HCT116 (cell line): ENCODE measurements around the gene XKRX. TPM values are rescaled to one million over a fixed set of nuclear protein-coding genes. Genes with fewer than 3 reads are reported as not detected.

ENCODE experiments used
- ATAC-seq: fragments of 200-7000 bp; cut with Tn5 transposase; 2 replicates; pipeline ENCODE4 v1.9.1; 2020; ENCODE audit warnings: mild to moderate bottlenecking, moderate library complexity
- BruUV-seq: library from RNA; stranded (reverse); fragments of 400-500 nt; replicated peaks from 2 replicates; lab custom pipeline; 2021; lab: Mats Ljungman, UMichigan
- CTCF ChIA-PET: fragments of 300-600 bp; sonication (Branson Sonifier 250); formaldehyde crosslinking; loops from one replicate; lab custom pipeline; 2021; ENCODE audit warnings: antibody characterized with exemption; lab: Charles Lee
- POLR2A ChIA-PET: fragments of 300-600, 350-600 bp; sonication (Branson Sonifier 250); formaldehyde crosslinking; loops from one replicate; lab custom pipeline; 2021; ENCODE audit warnings: antibody characterized with exemption; lab: Charles Lee
- RAD21 ChIA-PET, 2 experiments: fragments of 300-600 bp; sonication (Branson Sonifier 250); formaldehyde crosslinking; loops; one replicate each; lab custom pipeline; 2023; ENCODE audit warnings: low total read pairs in 2 of 2; ENCODE audit not compliant: uncharacterized antibody in 2 of 2, unreplicated experiment in 2 of 2, low non-redundant PET in 1 of 2; lab: Charles Lee
- DNase-seq: peaks from one replicate; pipeline ENCODE4 v3.0.0-alpha.2; 2010; ENCODE audit warnings: low read depth, low spot score
- H2AFZ ChIP-seq: fragments of 200-600 bp; shearing (Covaris generic), sonication (generic); 2 replicates; pipeline ENCODE4 v1.6.1; 2017; ENCODE audit warnings: low read depth, mixed run types, mixed read lengths, antibody characterized with exemption, low read length; ENCODE audit not compliant: poor library complexity, severe bottlenecking
- H3K27ac ChIP-seq: 2 replicates; pipeline ENCODE4 v1.5.1; 2012; ENCODE audit warnings: low read depth, low read length
- H3K27me3 ChIP-seq: fragments of 200-600 bp; sonication (generic); 2 replicates; pipeline ENCODE4 v1.6.1; 2016; ENCODE audit warnings: mixed run types, low read length, mixed read lengths; ENCODE audit not compliant: insufficient read depth
- H3K36me3 ChIP-seq, 2 experiments: fragments of 200-500 bp in 1 of 2; fragments of 200-600 bp in 1 of 2; sonication (Bioruptor generic) in 1 of 2; sonication (generic) in 1 of 2; 2 replicates each; pipeline versions ENCODE4 v1.5.1 to v1.6.1; 2014 to 2016; ENCODE audit warnings: low read length in 2 of 2, inconsistent platforms in 1 of 2, mixed read lengths in 1 of 2, mixed run types in 1 of 2; ENCODE audit not compliant: insufficient read depth in 2 of 2, control insufficient read depth in 1 of 2
- H3K4me1 ChIP-seq, 2 experiments: fragments of 200-600 bp in 1 of 2; sonication (generic) in 1 of 2; 2 replicates each; pipeline versions ENCODE4 v1.5.1 to v1.6.1; 2012 to 2017; ENCODE audit warnings: low read length in 2 of 2, inconsistent platforms in 1 of 2, mild to moderate bottlenecking in 1 of 2, mixed read lengths in 1 of 2, mixed run types in 1 of 2, moderate library complexity in 1 of 2; ENCODE audit not compliant: insufficient read depth in 2 of 2, control insufficient read depth in 1 of 2
- H3K4me2 ChIP-seq: fragments of 200-600 bp; sonication (generic); 2 replicates; pipeline ENCODE4 v1.6.1; 2017; ENCODE audit warnings: mixed run types, low read length, mixed read lengths
- H3K4me3 ChIP-seq, 2 experiments: fragments of 200-600 bp in 1 of 2; sonication (generic) in 1 of 2; replicated peaks in 1 of 2; 2 replicates each; pipeline ENCODE4 v1.5.1; 2011 to 2016; ENCODE audit warnings: low read length in 2 of 2, control low read depth in 1 of 2, low read depth in 1 of 2, mild to moderate bottlenecking in 1 of 2, mixed read lengths in 1 of 2, mixed run types in 1 of 2
- H3K79me2 ChIP-seq: fragments of 200-600 bp; sonication (generic); 2 replicates; pipeline ENCODE4 v1.6.1; 2017; ENCODE audit warnings: mild to moderate bottlenecking, mixed run types, low read length, moderate library complexity, mixed read lengths; ENCODE audit not compliant: insufficient read depth
- H3K9ac ChIP-seq: fragments of 200-600 bp; sonication (generic); 2 replicates; pipeline ENCODE4 v1.6.1; 2016; ENCODE audit warnings: low read length, mixed read lengths
- H3K9me2 ChIP-seq: fragments of 200-600 bp; sonication (generic), shearing (Covaris generic); 2 replicates; pipeline ENCODE4 v1.6.1; 2017; ENCODE audit warnings: mixed run types, mild to moderate bottlenecking, moderate library complexity; ENCODE audit not compliant: insufficient read depth
- H3K9me3 ChIP-seq, 2 experiments: fragments of 200-500 bp in 1 of 2; fragments of 200-600 bp in 1 of 2; sonication (Bioruptor generic) in 1 of 2; sonication (generic) in 1 of 2; 2 replicates each; pipeline ENCODE4 v1.6.1; 2014 to 2017; ENCODE audit warnings: low read length in 2 of 2, mixed read lengths in 2 of 2, inconsistent platforms in 1 of 2, low read depth in 1 of 2, mild to moderate bottlenecking in 1 of 2, mixed run types in 1 of 2, moderate library complexity in 1 of 2; ENCODE audit not compliant: control insufficient read depth in 1 of 2, insufficient read depth in 1 of 2
- H4K20me1 ChIP-seq: fragments of 200-600 bp; sonication (generic), shearing (Covaris generic); 2 replicates; pipeline ENCODE4 v1.6.1; 2017; ENCODE audit warnings: mixed run types, mild to moderate bottlenecking, moderate library complexity; ENCODE audit not compliant: insufficient read depth
- CEBPB ChIP-seq: IDR thresholded peaks from 2 replicates; pipeline ENCODE4 v1.6.1; 2012; ENCODE audit warnings: low read depth
- EGR1 ChIP-seq: IDR thresholded peaks from 2 replicates; pipeline ENCODE4 v1.6.1; 2012; ENCODE audit warnings: low read depth
- ELF1 ChIP-seq: IDR thresholded peaks from 2 replicates; pipeline ENCODE4 v1.6.1; 2012; ENCODE audit warnings: low read depth, borderline replicate concordance
- EZH2 ChIP-seq: fragments of 200-600 bp; sonication (generic); IDR thresholded peaks from 2 replicates; pipeline ENCODE4 v1.6.1; 2017; ENCODE audit warnings: antibody characterized with exemption, mixed run types
- EZH2phosphoT487 ChIP-seq: fragments of 200-600 bp; IDR thresholded peaks from 2 replicates; pipeline ENCODE4 v1.6.1; 2018; ENCODE audit warnings: antibody characterized with exemption, borderline replicate concordance
- FOSL1 ChIP-seq: IDR thresholded peaks from 2 replicates; pipeline ENCODE4 v1.6.1; 2012; ENCODE audit warnings: low read depth
- JUND ChIP-seq: IDR thresholded peaks from 2 replicates; pipeline ENCODE4 v1.6.1; 2012
- REST ChIP-seq: IDR thresholded peaks from 2 replicates; pipeline ENCODE4 v1.6.1; 2012; ENCODE audit warnings: low read depth
- SIN3A ChIP-seq: IDR thresholded peaks from 2 replicates; pipeline ENCODE4 v1.6.1; 2012; ENCODE audit warnings: low read depth
- SP1 ChIP-seq: IDR thresholded peaks from 2 replicates; pipeline ENCODE4 v1.6.1; 2012; ENCODE audit warnings: low read depth
- SRF ChIP-seq: IDR thresholded peaks from 2 replicates; pipeline ENCODE4 v1.6.1; 2012; ENCODE audit warnings: low read depth
- YY1 ChIP-seq: IDR thresholded peaks from 2 replicates; pipeline ENCODE4 v1.6.1; 2011; ENCODE audit warnings: low read length, low read depth, moderate library complexity, mild to moderate bottlenecking; ENCODE audit not compliant: insufficient replicate concordance; ENCODE audit errors: extremely low read depth
- ZFX ChIP-seq: fragments of 450-650 bp; IDR thresholded peaks from 2 replicates; pipeline ENCODE4 v1.6.1; 2017
- ZNF274 ChIP-seq: fragments of 200-500 bp; sonication (Bioruptor generic); IDR thresholded peaks from 2 replicates; pipeline ENCODE4 v1.6.1; 2014; ENCODE audit warnings: mild to moderate bottlenecking, low read depth, low read length, inconsistent platforms
- intact Hi-C: fragments of 100-400 bp; cut with micrococcal nuclease; formaldehyde crosslinking; loops from 2 replicates; pipeline ENCODE4 v1.10.0; 2022
- total RNA-seq: library from RNA; stranded (reverse); gene quantifications from one replicate; pipeline ENCODE4 v1.2.1, GENCODE V29; 2021; ENCODE audit not compliant: unreplicated experiment

Gene XKRX
- total RNA-seq, 1 experiment from 2014 or later: 0.47 TPM

DNA sequence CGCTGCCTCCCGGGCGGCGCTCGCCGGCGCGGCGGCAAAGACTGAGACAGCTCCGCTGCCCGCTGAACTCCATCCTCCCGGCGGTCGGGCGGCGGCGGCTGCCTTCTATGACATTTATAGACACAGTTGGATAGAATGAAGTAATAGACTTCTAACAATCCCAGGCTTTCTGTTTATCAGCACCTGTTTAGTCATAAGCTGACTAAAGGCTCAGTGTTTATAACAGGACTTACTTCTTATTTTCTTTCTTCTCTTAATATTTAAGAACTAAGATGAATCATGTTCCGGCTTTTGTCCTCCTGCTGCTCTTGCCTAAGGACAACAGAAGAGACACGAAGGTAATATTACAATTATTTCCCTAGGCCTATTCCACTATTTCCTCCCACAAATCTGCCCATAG is 44.7 kb upstream of the XKRX start:
- Histone ChIP-seq H3K4me2 (no peak overlapping the region), H2AFZ (no peak overlapping the region), H3K4me1 (no peaks in the 10 kb centered on the region), H3K9me2 (no peaks in the 10 kb centered on the region), H3K4me3 (no peak overlapping the region)
- ATAC-seq: no peak
- no peak for TF ChIP-seq SRF
- TF ChIP-seq ELF1: no peak
- TF ChIP-seq FOSL1: no peak
- no peak for TF ChIP-seq EGR1
- TF ChIP-seq ZNF274: no peak
- no peak for TF ChIP-seq YY1
- no peak for TF ChIP-seq CEBPB
- no peak for TF ChIP-seq EZH2phosphoT487
- TF ChIP-seq JUND: no peak
- TF ChIP-seq, all 23 proteins: peak for 0
- Histone ChIP-seq H3K36me3 (no peaks in the 10 kb centered on the region), H4K20me1 (no peaks in the 10 kb centered on the region), H3K9me3 (no peaks in the 10 kb centered on the region), H3K27ac (no peak overlapping the region), H3K27me3 (no peaks in the 10 kb centered on the region), H3K9ac (no peak overlapping the region), H3K79me2 (no peaks in the 10 kb centered on the region)
- POLR2A ChIA-PET: no interaction called here
- RAD21 ChIA-PET: no interaction called here
- intact Hi-C loops: no loop called here
- no peak for DNase-seq
- CTCF ChIA-PET: no interaction called here
- BruUV-seq: no TSS peak

DNA sequence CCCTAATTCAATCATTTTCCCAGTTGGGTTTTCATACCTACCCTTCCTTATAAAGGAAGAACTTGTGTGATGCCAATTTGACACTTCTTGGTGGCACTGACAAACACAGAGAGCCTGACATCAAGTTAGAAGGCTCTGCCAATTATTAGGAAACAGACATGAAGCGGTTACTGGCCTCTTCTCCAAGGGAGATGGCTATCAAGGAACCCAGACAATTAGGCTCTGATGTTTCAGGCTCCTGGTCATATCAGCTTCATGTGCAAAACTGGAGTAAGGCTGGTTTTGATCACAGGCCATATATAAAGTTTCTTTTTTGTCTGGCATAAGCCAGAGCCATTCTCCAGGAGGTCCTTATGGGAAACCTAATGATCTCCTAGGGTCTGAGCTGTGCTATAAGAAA is 41.2 kb upstream of the XKRX start:
- Histone ChIP-seq H3K4me2 (no peak overlapping the region), H3K79me2 (no peaks in the 10 kb centered on the region), H2AFZ (no peak overlapping the region), H4K20me1 (no peaks in the 10 kb centered on the region), H3K36me3 (no peaks in the 10 kb centered on the region), H3K9me3 (no peaks in the 10 kb centered on the region), H3K4me3 (no peak overlapping the region), H3K9me2 (no peaks in the 10 kb centered on the region), H3K27me3 (no peaks in the 10 kb centered on the region), H3K9ac (no peak overlapping the region), H3K27ac (no peak overlapping the region), H3K4me1 (no peaks in the 10 kb centered on the region)
- no TSS peak for BruUV-seq
- ATAC-seq (no peak), DNase-seq (no peak)
- ChIA-PET RAD21 (no interaction called here), CTCF (no interaction called here), POLR2A (no interaction called here)
- intact Hi-C loops: no loop called here
- TF ChIP-seq SIN3A (no peak), REST (no peak), ZFX (no peak), SP1 (no peak), EZH2 (no peak)
